NCI-H128 (cell line): ENCODE measurements around the gene ENTPD7.
"Not testable (repeated sequence)": the region's sequence is repeated elsewhere in the genome, so short reads cannot be mapped to it uniquely, and the experiment has no call there.

Experiments
- DNase-seq: peaks from one replicate; lab custom pipeline; 2025; ENCODE audit not compliant: unreplicated experiment; lab: John Stamatoyannopoulos, UW

Gene ENTPD7

GRCh38 chr10:99742254-99742653 lies 82.9 kb downstream of the ENTPD7 start:
- DNase-seq, result no peak

GRCh38 chr10:99742701-99743100 lies 83.4 kb downstream of the ENTPD7 start:
- no peak for DNase-seq

- no peak for DNase-seq
These were observed 84.5 kb downstream of the ENTPD7 start for GRCh38 chr10:99743841-99744240.

GRCh38 chr10:99746166-99746565 lies 86.9 kb downstream of the ENTPD7 start:
- DNase-seq, result not testable (repeated sequence)

- DNase-seq, result no peak
These were observed 89.6 kb downstream of the ENTPD7 start for GRCh38 chr10:99748823-99749451.

- no peak for DNase-seq
These were observed 91.3 kb downstream of the ENTPD7 start for GRCh38 chr10:99750641-99751040.

GRCh38 chr10:99754670-99755069 lies 95.4 kb downstream of the ENTPD7 start:
- DNase-seq, result no peak
